GM21576 (cell line): ENCODE results near the gene KIF5A.
"Not testable (repeated sequence)": the region's sequence is repeated elsewhere in the genome, so short reads cannot be mapped to it uniquely, and the experiment has no call there.

Source experiments
- ATAC-seq: cut with Tn5 transposase; IDR thresholded peaks from one replicate; pipeline ENCODE4 v1.9.1; 2021; ENCODE audit warnings: mild to moderate bottlenecking, moderate library complexity; ENCODE audit not compliant: unreplicated experiment

The KIF5A gene

GRCh38 chr12:57581802-57582201 is 32.0 kb downstream of the KIF5A start:
- no peak for ATAC-seq

GRCh38 chr12:57582440-57582839 is 32.6 kb downstream of the KIF5A start:
- ATAC-seq = no peak

GRCh38 chr12:57583008-57583831 is 33.4 kb downstream of the KIF5A start:
- ATAC-seq = peak; percentile 90

GRCh38 chr12:57584050-57584449 is 34.2 kb downstream of the KIF5A start:
- ATAC-seq = no peak

GRCh38 chr12:57584690-57585089 is 34.8 kb downstream of the KIF5A start:
- no peak for ATAC-seq

GRCh38 chr12:57585156-57585555 is 35.3 kb downstream of the KIF5A start:
- no peak for ATAC-seq

- no peak for ATAC-seq
These were observed 36.3 kb downstream of the KIF5A start for GRCh38 chr12:57586128-57586527.

GRCh38 chr12:57586832-57587429 is 37.1 kb downstream of the KIF5A start:
- no peak for ATAC-seq

GRCh38 chr12:57588951-57589610 is 39.2 kb downstream of the KIF5A start:
- ATAC-seq = not testable (repeated sequence)

- no peak for ATAC-seq
These were observed 40.6 kb downstream of the KIF5A start for GRCh38 chr12:57590479-57590863.

- peak; percentile 89 for ATAC-seq
These were observed 41.3 kb downstream of the KIF5A start, which contains the start of gene PIP4K2C for GRCh38 chr12:57590864-57591781. Gene PIP4K2C, plus strand, starts transcription at chr12:57591192. Its CDS starts 98 bp downstream, at chr12:57591290.

- no peak for ATAC-seq
These were observed 42.0 kb downstream of the KIF5A start for GRCh38 chr12:57591782-57592325.

- no peak for ATAC-seq
These were observed 42.8 kb downstream of the KIF5A start for GRCh38 chr12:57592551-57593165.

GRCh38 chr12:57593187-57593586 is 43.3 kb downstream of the KIF5A start:
- ATAC-seq = no peak

GRCh38 chr12:57600395-57600794 is 50.6 kb downstream of the KIF5A start:
- ATAC-seq = no peak

- no peak for ATAC-seq
These were observed 52.7 kb downstream of the KIF5A start for GRCh38 chr12:57602544-57602943.

- ATAC-seq = no peak
These were observed 53.5 kb downstream of the KIF5A start for GRCh38 chr12:57603324-57603723.

GRCh38 chr12:57603815-57604453 is 54.1 kb downstream of the KIF5A start:
- ATAC-seq = no peak

GRCh38 chr12:57604454-57604991 is 54.7 kb downstream of the KIF5A start, which contains the start of gene DTX3:
Gene DTX3, plus strand, starts transcription at chr12:57604824. Its CDS starts 1,694 bp downstream, at chr12:57606518.
- no peak for ATAC-seq
